Measurements from ENCODE around the gene ARL8B. TPM values are rescaled to one million over a fixed set of nuclear protein-coding genes. Genes with fewer than 3 reads are reported as not detected.

Gene ARL8B
- total RNA-seq, 1 experiment from 2014 or later = 54.0 TPM

DNA sequence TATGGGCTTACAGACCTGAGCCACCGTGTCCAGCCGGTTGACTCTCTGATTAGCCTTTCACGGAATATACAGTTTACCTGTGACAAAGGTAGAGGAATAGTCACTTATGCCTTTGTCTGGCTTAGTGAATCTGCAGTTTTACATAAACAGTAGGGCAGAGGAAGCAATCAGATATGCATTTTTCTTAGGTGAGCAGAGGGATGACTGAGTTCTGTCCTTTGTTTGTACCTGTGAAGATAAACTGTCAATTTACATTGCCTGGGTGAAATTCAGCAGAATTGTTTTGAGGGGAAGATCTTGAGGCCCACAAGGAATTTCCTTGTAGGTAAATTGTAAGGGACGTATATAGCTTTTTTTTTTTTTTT, 76.2 kb downstream of the ARL8B start:
- BruUV-seq (replicated peaks) = no TSS peak
- intact Hi-C loops (cut with micrococcal nuclease; ENCODE audit: unreplicated experiment) = no loop called here
- no peaks in the 10 kb centered on the region for H3K27me3 ChIP-seq (replicated peaks; ENCODE audit: insufficient read depth, low read depth, low read length, poor library complexity)
- no peaks in the 10 kb centered on the region for H3K9me3 ChIP-seq (ENCODE audit: low read depth, low read length, poor library complexity, severe bottlenecking)
- H3K27ac ChIP-seq (ENCODE audit: low read depth, low read length, poor library complexity, severe bottlenecking) = peak overlapping the region; percentile 80
- ChIA-PET CTCF (no interaction called here), POLR2A (ENCODE audit: low non-redundant PET) (no interaction called here)
- no peak for DNase-seq (ENCODE audit: low spot score)
- no peak overlapping the region for H3K4me3 ChIP-seq (ENCODE audit: low read depth, low read length, poor library complexity, severe bottlenecking)
- H3K4me1 ChIP-seq (ENCODE audit: insufficient read depth, low read length, poor library complexity, severe bottlenecking) = peaks cover 71% of the 10 kb centered on the region
- peaks cover 41% of the 10 kb centered on the region for H3K36me3 ChIP-seq (ENCODE audit: insufficient read depth, low read length, poor library complexity, severe bottlenecking)
- no peak for TF ChIP-seq EZH2 (IDR thresholded peaks at IDR 0.05; ENCODE audit: borderline replicate concordance, low read depth, low read length, poor library complexity, severe bottlenecking)
- TF ChIP-seq, protein P1, sequence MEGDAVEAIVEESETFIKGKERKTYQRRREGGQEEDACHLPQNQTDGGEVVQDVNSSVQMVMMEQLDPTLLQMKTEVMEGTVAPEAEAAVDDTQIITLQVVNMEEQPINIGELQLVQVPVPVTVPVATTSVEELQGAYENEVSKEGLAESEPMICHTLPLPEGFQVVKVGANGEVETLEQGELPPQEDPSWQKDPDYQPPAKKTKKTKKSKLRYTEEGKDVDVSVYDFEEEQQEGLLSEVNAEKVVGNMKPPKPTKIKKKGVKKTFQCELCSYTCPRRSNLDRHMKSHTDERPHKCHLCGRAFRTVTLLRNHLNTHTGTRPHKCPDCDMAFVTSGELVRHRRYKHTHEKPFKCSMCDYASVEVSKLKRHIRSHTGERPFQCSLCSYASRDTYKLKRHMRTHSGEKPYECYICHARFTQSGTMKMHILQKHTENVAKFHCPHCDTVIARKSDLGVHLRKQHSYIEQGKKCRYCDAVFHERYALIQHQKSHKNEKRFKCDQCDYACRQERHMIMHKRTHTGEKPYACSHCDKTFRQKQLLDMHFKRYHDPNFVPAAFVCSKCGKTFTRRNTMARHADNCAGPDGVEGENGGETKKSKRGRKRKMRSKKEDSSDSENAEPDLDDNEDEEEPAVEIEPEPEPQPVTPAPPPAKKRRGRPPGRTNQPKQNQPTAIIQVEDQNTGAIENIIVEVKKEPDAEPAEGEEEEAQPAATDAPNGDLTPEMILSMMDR (conservative IDR thresholded peaks at IDR 0.05; ENCODE audit: low read depth, low read length) = no peak

DNA sequence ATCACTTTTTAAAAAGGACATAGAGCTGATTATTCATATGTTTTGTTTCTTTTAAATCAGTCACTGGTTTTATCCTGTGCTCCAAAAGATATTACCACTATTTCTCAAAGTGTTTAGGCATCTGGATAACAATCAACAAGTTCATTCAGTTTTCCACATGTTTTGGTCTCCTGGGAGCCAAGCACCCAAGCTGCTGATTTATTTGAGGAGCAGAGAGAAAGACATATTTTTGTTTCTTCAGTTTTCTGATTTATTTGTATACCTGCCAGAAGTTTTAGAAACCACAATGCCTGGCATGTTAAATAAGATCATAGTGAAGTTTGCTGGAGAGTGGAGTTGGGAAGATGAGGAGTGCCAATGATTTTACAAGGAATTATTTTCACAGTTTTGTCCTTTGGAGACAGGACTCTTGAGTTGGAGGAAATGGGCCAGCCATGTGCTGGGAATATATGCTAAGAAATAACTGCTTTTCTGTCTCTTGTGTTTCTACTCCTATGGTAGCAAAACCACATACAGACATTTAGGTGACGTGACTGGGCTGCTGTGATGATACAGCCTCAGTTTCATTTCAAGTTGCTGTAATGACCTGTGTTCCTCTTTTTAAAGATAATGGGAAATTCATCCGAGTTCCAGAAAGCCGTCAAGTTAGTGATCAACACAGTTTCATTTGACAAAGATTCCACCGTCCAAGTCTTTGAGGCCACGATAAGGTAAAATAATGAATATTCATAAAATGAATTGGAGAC, 77.1 kb downstream of the ARL8B start:
- intact Hi-C loops (cut with micrococcal nuclease; ENCODE audit: unreplicated experiment) = no loop called here
- CTCF ChIA-PET = no interaction called here
- Histone ChIP-seq H3K4me3 (ENCODE audit: low read depth, low read length, poor library complexity, severe bottlenecking) (no peak overlapping the region), H3K36me3 (ENCODE audit: insufficient read depth, low read length, poor library complexity, severe bottlenecking) (peaks cover 45% of the 10 kb centered on the region), H3K4me1 (ENCODE audit: insufficient read depth, low read length, poor library complexity, severe bottlenecking) (peaks cover 71% of the 10 kb centered on the region), H3K27me3 (replicated peaks; ENCODE audit: insufficient read depth, low read depth, low read length, poor library complexity) (no peaks in the 10 kb centered on the region), H3K9me3 (ENCODE audit: low read depth, low read length, poor library complexity, severe bottlenecking) (no peaks in the 10 kb centered on the region), H3K27ac (ENCODE audit: low read depth, low read length, poor library complexity, severe bottlenecking) (peak overlapping the region; percentile 40)
- no peak for DNase-seq (ENCODE audit: low spot score)
- POLR2A ChIA-PET (ENCODE audit: low non-redundant PET) = no interaction called here
- TF ChIP-seq, protein P1 (conservative IDR thresholded peaks at IDR 0.05; ENCODE audit: low read depth, low read length) = no peak
- TF ChIP-seq EZH2 (IDR thresholded peaks at IDR 0.05; ENCODE audit: borderline replicate concordance, low read depth, low read length, poor library complexity, severe bottlenecking) = no peak
- no TSS peak for BruUV-seq (replicated peaks)

DNA sequence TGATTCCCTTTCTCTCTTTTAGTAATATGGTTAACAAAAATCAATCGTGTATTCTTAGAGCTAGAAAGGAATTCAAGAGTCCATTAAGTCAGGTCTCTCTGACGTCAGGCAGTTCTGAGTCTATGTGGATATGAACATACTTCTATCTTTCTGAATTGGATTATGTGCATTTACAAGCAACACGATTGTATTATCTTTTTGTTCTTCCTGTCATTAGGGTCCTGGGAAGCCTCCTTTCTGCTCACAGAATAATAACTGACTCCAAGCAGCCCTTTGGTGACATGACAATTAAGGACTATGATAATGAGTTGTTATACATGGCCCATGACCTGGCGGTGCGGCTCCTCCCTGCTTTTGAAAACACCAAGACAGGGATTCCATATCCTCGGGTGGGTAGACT, 79.4 kb downstream of the ARL8B start:
- TF ChIP-seq EZH2 (IDR thresholded peaks at IDR 0.05; ENCODE audit: borderline replicate concordance, low read depth, low read length, poor library complexity, severe bottlenecking) = no peak
- TF ChIP-seq, protein P1 (conservative IDR thresholded peaks at IDR 0.05; ENCODE audit: low read depth, low read length) = no peak
- Histone ChIP-seq H3K36me3 (ENCODE audit: insufficient read depth, low read length, poor library complexity, severe bottlenecking) (peaks cover 65% of the 10 kb centered on the region), H3K27me3 (replicated peaks; ENCODE audit: insufficient read depth, low read depth, low read length, poor library complexity) (no peaks in the 10 kb centered on the region), H3K4me3 (ENCODE audit: low read depth, low read length, poor library complexity, severe bottlenecking) (no peak overlapping the region), H3K27ac (ENCODE audit: low read depth, low read length, poor library complexity, severe bottlenecking) (peak overlapping the region; percentile 84), H3K9me3 (ENCODE audit: low read depth, low read length, poor library complexity, severe bottlenecking) (no peaks in the 10 kb centered on the region), H3K4me1 (ENCODE audit: insufficient read depth, low read length, poor library complexity, severe bottlenecking) (peaks cover 48% of the 10 kb centered on the region)
- ChIA-PET POLR2A (ENCODE audit: low non-redundant PET) (no interaction called here), CTCF (interaction anchor here (0.6 kb wide), 1 partner anchor 44 kb away, joined by 3 read pairs; no protein-coding TSS in a partner anchor)
- intact Hi-C loops (cut with micrococcal nuclease; ENCODE audit: unreplicated experiment) = no loop called here
- peak; percentile 22 for DNase-seq (ENCODE audit: low spot score)
- no TSS peak for BruUV-seq (replicated peaks)
